T47D (cell line): ENCODE measurements around the gene WIPF2.

ENCODE experiments used
- DNase-seq, 2 experiments: peaks; one replicate each; pipeline versions ENCODE4 v3.0.0 to v3.0.0-alpha.2; 2011 to 2012; ENCODE audit warnings: low read depth in 1 of 2, low spot score in 1 of 2
- JUND ChIP-seq: IDR thresholded peaks from 2 replicates; pipeline ENCODE4 v1.6.1; 2012; ENCODE audit warnings: low read depth
- in situ Hi-C: cut with HindIII; loops from 2 replicates; pipeline ENCODE4 v1.10.0; 2016; ENCODE audit warnings: low sequenced_read_pairs, low pct_unique_long_range_greater_than_20kb

WIPF2 gene

GRCh38 chr17:40323391-40324381, 104.6 kb downstream of the WIPF2 start:
- TF ChIP-seq JUND = no peak
- in situ Hi-C loops = no loop called here
- DNase-seq = peak in 1 of 2 experiments; percentile 54

DNA sequence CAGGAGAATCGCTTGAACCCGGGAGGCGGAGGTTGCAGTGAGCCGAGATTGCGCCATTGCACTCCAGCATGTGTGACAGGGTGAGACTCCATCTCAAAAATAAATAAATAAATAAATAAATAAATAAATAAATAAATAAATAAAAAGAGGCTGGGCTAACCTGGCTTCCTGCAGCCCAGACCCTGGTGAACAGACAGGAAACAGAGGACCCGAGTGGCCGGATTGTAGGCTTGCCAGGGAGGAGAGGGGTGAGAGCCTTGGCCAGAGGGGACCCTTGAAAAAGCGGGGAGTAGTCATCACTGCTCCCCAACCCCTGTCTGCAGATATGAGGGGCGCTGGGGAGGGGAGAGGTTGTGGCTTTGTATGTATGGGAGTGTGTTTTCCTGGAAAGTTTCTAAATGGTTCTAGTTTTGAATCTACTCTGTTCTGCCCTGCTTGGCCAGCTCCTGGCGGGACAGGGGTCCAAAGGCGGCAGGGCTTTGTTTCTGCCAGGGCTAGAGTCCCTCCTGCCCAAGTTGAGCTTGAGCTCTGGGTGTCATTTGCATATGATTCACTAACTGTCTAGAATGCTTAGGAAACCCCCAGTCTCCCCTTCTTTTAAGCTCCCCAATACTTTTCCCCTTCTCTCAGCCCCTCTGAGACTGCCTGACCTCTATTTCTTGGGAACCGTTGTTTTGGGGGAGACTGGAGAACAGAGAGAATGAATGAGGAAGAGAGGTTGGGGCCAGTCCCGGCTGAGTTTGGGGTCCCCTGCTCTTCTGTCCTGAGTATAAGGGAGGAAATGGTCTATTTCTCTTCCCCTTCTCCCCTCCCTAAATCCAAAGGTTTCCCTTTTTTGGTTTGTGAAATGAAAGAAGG, 106.3 kb downstream of the WIPF2 start:
- DNase-seq = no peak
- in situ Hi-C loops = no loop called here
- TF ChIP-seq JUND = no peak

DNA sequence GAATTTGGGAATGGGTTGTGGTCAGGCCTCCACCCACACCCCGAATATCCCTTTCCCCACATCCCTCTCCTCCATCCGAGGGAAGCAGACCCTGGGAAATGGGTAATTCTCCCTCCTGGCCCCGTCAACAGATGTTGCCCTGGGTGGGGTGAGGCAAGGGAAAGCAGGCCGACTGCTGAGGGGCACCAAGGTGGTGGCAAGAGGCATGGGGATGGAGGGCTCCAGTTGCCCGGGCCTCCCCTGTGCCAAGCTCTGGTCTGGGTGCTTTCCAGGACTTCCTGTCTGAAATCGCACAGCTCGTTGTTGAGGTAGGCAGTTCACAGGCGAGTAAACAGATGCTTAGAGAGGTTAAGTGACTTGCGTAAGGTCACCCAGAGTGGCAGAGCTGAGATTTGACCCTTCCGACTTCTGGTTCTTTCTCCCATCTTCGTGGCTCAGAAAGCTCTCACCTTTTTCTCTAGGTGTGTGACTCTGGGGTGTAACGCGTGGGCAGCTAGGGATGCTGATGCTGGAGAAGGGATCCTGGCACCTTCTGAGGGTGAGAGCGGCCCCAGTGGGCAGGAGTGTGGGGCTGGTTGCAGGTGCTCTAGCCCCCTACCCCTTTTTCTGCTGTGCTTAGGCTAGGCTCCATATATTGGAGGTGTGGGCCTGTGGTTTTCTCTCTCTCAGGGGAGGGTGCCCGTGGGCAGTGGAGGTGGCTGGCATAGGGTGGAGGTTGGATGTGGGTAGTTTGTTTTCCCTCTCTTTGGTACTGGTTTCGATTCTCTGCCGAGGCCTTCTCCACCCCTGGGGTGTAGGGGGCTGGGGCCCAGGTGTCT, 107.1 kb downstream of the WIPF2 start:
- in situ Hi-C loops = no loop called here
- DNase-seq = peak in 1 of 2 experiments; percentile 68
- TF ChIP-seq JUND = no peak

DNA sequence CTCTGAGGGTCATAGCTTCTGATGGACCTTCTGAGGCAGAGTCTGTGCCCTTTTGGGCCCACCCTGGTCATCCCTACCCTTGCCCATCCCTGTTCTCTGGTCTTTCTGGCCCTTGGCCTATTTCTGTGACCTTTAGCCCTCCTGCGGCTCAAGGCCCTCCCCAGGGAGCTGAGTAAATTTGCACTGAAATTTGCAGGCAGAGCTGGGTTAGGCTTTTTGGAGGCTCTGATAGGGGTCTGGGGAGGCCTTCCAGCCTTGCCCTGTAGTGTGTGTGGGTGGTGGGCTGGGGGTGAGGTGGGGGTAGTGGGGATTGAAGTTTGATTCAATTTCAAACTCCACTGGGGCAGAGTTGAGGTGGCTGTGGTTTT, 107.7 kb downstream of the WIPF2 start:
- TF ChIP-seq JUND = no peak
- no peak for DNase-seq
- in situ Hi-C loops = no loop called here

DNA sequence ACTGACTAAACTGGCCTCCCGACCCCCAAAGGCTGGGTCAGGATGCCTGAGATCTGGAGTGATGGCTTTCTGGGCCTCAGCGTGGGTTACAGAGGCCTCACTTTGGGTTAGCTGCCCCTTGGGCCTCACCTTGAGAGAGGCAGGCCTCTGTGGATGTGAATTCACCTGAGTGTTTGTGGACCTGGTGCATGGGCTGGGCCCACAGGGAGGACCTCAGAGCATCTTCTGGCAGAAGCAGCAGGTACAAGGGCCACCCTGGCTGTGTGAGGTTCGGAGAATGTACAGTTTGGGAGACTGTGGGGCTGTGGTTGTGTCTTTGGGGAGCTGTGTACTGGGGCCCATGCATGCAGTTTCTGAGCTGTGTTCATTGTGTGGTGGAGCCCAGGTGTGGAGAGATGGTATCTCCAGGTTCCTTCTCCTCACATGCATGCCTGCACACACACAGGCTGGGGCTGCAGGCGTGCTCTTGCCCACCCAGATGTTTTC, 108.2 kb downstream of the WIPF2 start:
- no peak for DNase-seq
- in situ Hi-C loops = no loop called here
- no peak for TF ChIP-seq JUND

DNA sequence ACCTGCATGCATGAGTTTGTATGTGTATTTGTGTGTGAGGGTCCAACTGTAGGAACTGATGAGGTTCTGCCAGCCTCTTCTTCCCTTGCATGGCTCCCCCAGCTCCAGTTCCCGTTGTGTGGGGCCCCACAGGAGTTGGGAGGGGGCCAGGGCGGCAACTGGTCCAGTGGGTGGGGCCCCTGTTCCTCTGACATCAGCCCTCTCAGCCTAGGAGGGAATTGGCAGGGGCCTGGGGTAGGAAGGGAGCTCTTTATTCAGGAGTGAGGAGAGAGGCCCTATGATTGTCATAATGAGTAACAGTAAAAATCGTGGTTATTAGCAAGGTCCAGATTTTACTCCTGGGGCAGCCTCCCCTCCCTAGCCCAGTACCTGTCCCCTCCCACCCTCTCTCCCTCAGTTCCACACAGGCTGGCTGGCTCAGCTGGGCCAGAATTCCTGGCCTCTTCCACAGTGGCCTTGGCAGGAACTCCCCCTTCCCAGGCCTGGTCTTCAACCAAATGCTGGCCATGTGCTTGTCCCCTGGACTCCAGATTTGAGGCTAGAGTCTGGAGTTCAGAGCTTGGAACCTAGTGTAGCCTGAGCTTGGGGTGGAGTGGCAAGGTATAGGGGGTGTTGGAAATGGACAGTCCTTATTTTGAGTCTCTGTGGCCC, 108.8 kb downstream of the WIPF2 start:
- no peak for TF ChIP-seq JUND
- no peak for DNase-seq
- in situ Hi-C loops = no loop called here

GRCh38 chr17:40328386-40328766, 109.3 kb downstream of the WIPF2 start:
- TF ChIP-seq JUND = no peak
- no peak for DNase-seq
- in situ Hi-C loops = no loop called here

- in situ Hi-C loops = no loop called here
- TF ChIP-seq JUND = no peak
- DNase-seq = peak in 1 of 2 experiments; percentile 65
Measured at GRCh38 chr17:40329839-40330794, 111.0 kb downstream of the WIPF2 start.

GRCh38 chr17:40330850-40331470, 111.9 kb downstream of the WIPF2 start:
- TF ChIP-seq JUND = no peak
- DNase-seq = no peak
- in situ Hi-C loops = no loop called here

DNA sequence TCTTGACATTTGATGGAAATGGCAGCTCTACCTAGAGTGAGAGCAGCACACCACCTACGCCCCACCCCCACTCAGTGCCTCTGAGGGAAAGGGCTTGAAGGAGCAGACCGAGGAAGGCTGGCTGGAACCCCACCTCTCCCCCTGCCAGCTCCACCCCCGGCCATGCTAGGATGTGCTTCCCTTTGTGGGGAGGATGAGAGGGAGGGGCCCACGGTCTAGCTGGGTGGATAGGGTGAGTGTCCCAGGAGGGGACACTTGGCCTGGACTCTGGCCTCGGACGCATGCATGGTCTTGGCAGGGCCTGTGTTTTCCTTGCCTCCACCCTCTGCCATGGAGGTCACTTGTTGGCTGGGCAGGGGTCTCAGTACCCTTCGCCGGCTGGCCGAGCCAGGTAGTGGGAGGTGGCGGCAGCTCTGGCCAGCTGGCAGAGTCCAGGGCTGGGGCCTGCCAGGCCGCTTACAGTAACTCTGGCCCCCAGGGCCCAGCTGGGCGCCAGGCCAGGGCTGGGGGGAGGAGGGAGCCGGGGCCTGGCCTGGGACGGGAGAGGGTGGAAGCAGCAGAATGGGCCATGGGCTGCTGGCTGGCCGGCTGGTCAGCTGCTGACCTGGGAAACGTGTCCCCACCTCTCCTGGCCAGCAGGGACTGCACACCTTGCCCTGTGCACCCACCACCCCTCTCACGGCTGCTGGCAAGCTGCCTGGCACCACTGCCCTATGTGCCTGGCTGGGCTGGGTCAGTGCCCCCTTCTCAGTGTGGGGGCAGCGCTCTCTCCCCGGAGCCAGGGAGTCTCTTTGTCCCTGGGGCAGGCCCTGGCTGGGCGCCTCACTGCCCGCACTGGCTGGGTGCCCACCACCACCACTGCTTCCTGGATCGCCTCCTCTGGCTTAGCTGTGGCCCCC, 112.9 kb downstream of the WIPF2 start:
- peak; percentile 87 to 98 for DNase-seq
- TF ChIP-seq JUND = no peak; the same call in 1 of the 2 replicates
- in situ Hi-C loops = no loop called here
